ENCODE measurements around the gene NDUFB6.

Gene NDUFB6

DNA sequence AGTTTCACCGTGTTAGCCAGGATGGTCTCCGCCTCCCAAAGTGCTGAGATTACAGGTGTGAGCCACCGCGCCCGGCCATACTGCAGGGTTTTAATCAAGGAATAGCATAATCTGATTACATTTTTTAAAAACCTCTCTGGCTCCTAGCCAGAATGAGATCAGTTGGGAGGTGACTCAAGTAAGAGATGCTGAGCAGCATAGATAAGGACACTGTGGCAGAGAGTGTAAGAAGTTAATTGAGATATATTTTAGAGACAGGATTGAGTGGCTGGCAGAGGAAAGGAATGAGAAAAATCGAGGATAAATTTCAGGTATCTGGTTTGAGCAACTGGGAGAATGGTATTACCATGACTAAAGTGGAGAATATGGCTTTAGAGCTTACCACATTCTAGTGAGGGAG lies 39.6 kb downstream of the NDUFB6 start:
- Histone ChIP-seq H3K4me1 (ENCODE audit: low read length) (no peaks in the 10 kb centered on the region), H3K4me3 (ENCODE audit: low read length) (no peak overlapping the region), H3K9me2 (replicated peaks; ENCODE audit: insufficient read depth, low read length) (no peaks in the 10 kb centered on the region), H3K9ac (ENCODE audit: low read length) (no peak overlapping the region), H3K36me3 (replicated peaks; ENCODE audit: insufficient read depth, low read length) (no peaks in the 10 kb centered on the region), H3K27me3 (replicated peaks; ENCODE audit: insufficient read depth, low read length) (no peaks in the 10 kb centered on the region), H2AFZ (ENCODE audit: low read length) (no peak overlapping the region), H4K20me1 (ENCODE audit: insufficient read depth, low read length) (no peaks in the 10 kb centered on the region), H3F3A (ENCODE audit: insufficient read depth, low read length) (no peaks in the 10 kb centered on the region), H3K9me3 (replicated peaks; ENCODE audit: insufficient read depth, low read length) (no peaks in the 10 kb centered on the region), H3K79me2 (ENCODE audit: low read length) (no peaks in the 10 kb centered on the region), H3K4me2 (ENCODE audit: low read depth, low read length) (no peak overlapping the region), H3K27ac (ENCODE audit: low read length) (no peak overlapping the region)
- TF ChIP-seq, protein P1, sequence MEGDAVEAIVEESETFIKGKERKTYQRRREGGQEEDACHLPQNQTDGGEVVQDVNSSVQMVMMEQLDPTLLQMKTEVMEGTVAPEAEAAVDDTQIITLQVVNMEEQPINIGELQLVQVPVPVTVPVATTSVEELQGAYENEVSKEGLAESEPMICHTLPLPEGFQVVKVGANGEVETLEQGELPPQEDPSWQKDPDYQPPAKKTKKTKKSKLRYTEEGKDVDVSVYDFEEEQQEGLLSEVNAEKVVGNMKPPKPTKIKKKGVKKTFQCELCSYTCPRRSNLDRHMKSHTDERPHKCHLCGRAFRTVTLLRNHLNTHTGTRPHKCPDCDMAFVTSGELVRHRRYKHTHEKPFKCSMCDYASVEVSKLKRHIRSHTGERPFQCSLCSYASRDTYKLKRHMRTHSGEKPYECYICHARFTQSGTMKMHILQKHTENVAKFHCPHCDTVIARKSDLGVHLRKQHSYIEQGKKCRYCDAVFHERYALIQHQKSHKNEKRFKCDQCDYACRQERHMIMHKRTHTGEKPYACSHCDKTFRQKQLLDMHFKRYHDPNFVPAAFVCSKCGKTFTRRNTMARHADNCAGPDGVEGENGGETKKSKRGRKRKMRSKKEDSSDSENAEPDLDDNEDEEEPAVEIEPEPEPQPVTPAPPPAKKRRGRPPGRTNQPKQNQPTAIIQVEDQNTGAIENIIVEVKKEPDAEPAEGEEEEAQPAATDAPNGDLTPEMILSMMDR (IDR thresholded peaks at IDR 0.05; ENCODE audit: low read length), result no peak
- TF ChIP-seq EZH2 (optimal IDR thresholded peaks at IDR 0.05; ENCODE audit: low read depth, low read length), result no peak
- TF ChIP-seq EZH2phosphoT487 (IDR thresholded peaks at IDR 0.05; ENCODE audit: low read length), result no peak
- no peak for DNase-seq

DNA sequence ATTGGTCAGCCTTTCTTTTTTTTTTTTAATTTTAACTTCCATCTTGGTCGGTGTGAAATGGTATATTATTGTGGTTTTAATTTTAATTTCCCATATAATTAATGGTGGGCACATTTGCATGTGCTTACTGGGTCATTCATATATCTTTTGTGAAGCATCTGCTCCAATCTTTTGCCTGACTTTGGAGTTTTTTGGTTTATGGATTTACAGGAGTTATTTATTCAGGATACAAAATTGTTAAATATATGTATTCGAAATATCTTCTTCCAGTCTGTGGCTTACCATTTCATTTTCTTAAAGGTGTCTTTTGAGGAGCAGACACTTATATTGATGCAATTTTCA lies 46.3 kb downstream of the NDUFB6 start:
- H2AFZ ChIP-seq (ENCODE audit: low read length), result peak overlapping the region; percentile 46; the same call in 1 of the 2 replicates
- H3K27ac ChIP-seq (ENCODE audit: low read length), result peak overlapping the region; percentile 26; the same call in 1 of the 2 replicates

DNA sequence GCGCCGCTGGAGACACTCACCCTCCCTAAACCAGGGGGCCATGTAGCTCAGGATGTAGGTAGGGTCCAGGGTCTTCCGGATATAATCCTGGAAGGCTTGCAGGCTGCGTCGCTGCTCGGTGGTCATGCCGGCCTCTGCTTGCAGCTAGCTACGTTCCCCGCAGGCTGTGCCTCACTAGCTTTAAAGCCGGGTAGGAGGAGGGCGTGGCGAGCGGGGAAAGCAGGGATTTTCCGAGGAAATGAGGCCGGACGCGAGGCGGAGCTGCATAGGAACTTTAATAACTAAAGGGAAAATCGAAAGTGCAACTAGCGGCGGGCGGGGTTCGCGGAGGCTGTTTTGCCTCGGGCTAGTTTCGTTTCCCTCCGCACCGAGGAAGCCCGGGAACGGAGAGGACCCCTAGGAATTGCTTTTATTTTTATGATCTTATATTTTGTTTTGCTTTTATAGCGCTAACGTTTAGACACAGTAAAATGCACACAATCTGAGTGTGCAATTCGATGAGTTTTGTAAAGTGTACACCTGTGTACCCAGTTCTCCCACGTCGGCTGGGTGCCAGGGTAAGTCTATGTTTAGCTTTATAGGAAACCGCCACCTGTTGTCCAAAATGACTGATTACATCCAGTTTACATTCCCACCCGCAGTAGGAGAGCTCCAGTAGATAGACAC lies 46.8 kb downstream of the NDUFB6 start, which contains the start of gene RIGI:
Gene RIGI, minus strand, starts transcription at position 156 of the 666 bp plus-strand sequence. Its CDS starts 30 bp downstream, at position 126.
- peak within 1 kb of the TSS; percentile 64 for H3K4me3 ChIP-seq (ENCODE audit: low read length)
- H2AFZ ChIP-seq (ENCODE audit: low read length), result peak within 1 kb of the TSS; percentile 46
- no peaks in the 10 kb centered on the region for H3K9me2 ChIP-seq (replicated peaks; ENCODE audit: insufficient read depth, low read length)
- no peaks in the 10 kb centered on the region; the same call in 1 of the 2 replicates for H3K36me3 ChIP-seq (replicated peaks; ENCODE audit: insufficient read depth, low read length)
- peak within 1 kb of the TSS; percentile 28 for H3K4me2 ChIP-seq (ENCODE audit: low read depth, low read length)
- peaks cover 11% of the 10 kb centered on the region for H3F3A ChIP-seq (ENCODE audit: insufficient read depth, low read length)
- H3K27me3 ChIP-seq (replicated peaks; ENCODE audit: insufficient read depth, low read length), result no peaks in the 10 kb centered on the region
- H3K9me3 ChIP-seq (replicated peaks; ENCODE audit: insufficient read depth, low read length), result no peaks in the 10 kb centered on the region
- peak within 1 kb of the TSS; percentile 26; the same call in 1 of the 2 replicates for H3K27ac ChIP-seq (ENCODE audit: low read length)
- H3K9ac ChIP-seq (ENCODE audit: low read length), result peak within 1 kb of the TSS; percentile 18; the same call in 1 of the 2 replicates
- no peaks in the 10 kb centered on the region for H3K79me2 ChIP-seq (ENCODE audit: low read length)
- peak; percentile 79 for DNase-seq
- H4K20me1 ChIP-seq (ENCODE audit: insufficient read depth, low read length), result no peaks in the 10 kb centered on the region
- H3K4me1 ChIP-seq (ENCODE audit: low read length), result peaks cover 6% of the 10 kb centered on the region; the same call in 1 of the 2 replicates
- TF ChIP-seq EZH2phosphoT487 (IDR thresholded peaks at IDR 0.05; ENCODE audit: low read length) (no peak), EZH2 (optimal IDR thresholded peaks at IDR 0.05; ENCODE audit: low read depth, low read length) (no peak)
- TF ChIP-seq, protein P1 (IDR thresholded peaks at IDR 0.05; ENCODE audit: low read length), result peak; percentile 49

More for the DNA sequence above, 46.3 kb downstream of the NDUFB6 start:
- no peaks in the 10 kb centered on the region for H4K20me1 ChIP-seq (ENCODE audit: insufficient read depth, low read length)
- peak overlapping the region; percentile 28 for H3K4me2 ChIP-seq (ENCODE audit: low read depth, low read length)
- no peak for DNase-seq
- peak overlapping the region; percentile 64 for H3K4me3 ChIP-seq (ENCODE audit: low read length)
- peak overlapping the region; percentile 18; the same call in 1 of the 2 replicates for H3K9ac ChIP-seq (ENCODE audit: low read length)
- H3K9me3 ChIP-seq (replicated peaks; ENCODE audit: insufficient read depth, low read length), result no peaks in the 10 kb centered on the region
- peaks cover 11% of the 10 kb centered on the region for H3F3A ChIP-seq (ENCODE audit: insufficient read depth, low read length)
- no peak for TF ChIP-seq EZH2 (optimal IDR thresholded peaks at IDR 0.05; ENCODE audit: low read depth, low read length)
- TF ChIP-seq EZH2phosphoT487 (IDR thresholded peaks at IDR 0.05; ENCODE audit: low read length), result no peak
- TF ChIP-seq, protein P1 (IDR thresholded peaks at IDR 0.05; ENCODE audit: low read length), result no peak
- no peaks in the 10 kb centered on the region for H3K27me3 ChIP-seq (replicated peaks; ENCODE audit: insufficient read depth, low read length)
- no peaks in the 10 kb centered on the region for H3K36me3 ChIP-seq (replicated peaks; ENCODE audit: insufficient read depth, low read length)
- H3K4me1 ChIP-seq (ENCODE audit: low read length), result peaks cover 6% of the 10 kb centered on the region; the same call in 1 of the 2 replicates
- no peaks in the 10 kb centered on the region for H3K79me2 ChIP-seq (ENCODE audit: low read length)
- no peaks in the 10 kb centered on the region for H3K9me2 ChIP-seq (replicated peaks; ENCODE audit: insufficient read depth, low read length)

Data from MM.1S (cell line).